HepG2 (cell line): ENCODE measurements around the gene EPB42. TPM values are rescaled to one million over a fixed set of nuclear protein-coding genes. Genes with fewer than 3 reads are reported as not detected.

ENCODE experiments used
- CBX5 ChIP-seq: sonication (generic); formaldehyde crosslinking; IDR thresholded peaks from 2 replicates; pipeline ENCODE4 v1.4.0; 2020; ENCODE audit warnings: missing genetic modification reagents, borderline replicate concordance
- DMTF1 ChIP-seq: sonication (generic); formaldehyde crosslinking; IDR thresholded peaks from 2 replicates; pipeline ENCODE4 v1.4.0; 2020; ENCODE audit warnings: mild to moderate bottlenecking, missing genetic modification reagents
- E2F1 ChIP-seq: sonication (generic); formaldehyde crosslinking; IDR thresholded peaks from 2 replicates; pipeline ENCODE4 v1.5.0; 2020; ENCODE audit warnings: missing genetic modification reagents
- ETV5 ChIP-seq: IDR thresholded peaks from 2 replicates; pipeline ENCODE4 v1.6.1; 2018; ENCODE audit warnings: missing biosample characterization, missing genetic modification reagents, inconsistent platforms, borderline replicate concordance
- FIP1L1 ChIP-seq: fragments of 200-400 bp; formaldehyde crosslinking; IDR thresholded peaks from 2 replicates; pipeline ENCODE4 v1.6.1; 2018; ENCODE audit warnings: low read depth, mild to moderate bottlenecking, low read length, moderate library complexity, borderline replicate concordance; ENCODE audit not compliant: insufficient read depth
- HNRNPK ChIP-seq: fragments of 200-400 bp; formaldehyde crosslinking; IDR thresholded peaks from 2 replicates; pipeline ENCODE4 v1.6.1; 2018; ENCODE audit warnings: low read length, low read depth, moderate library complexity, mild to moderate bottlenecking; ENCODE audit not compliant: poor library complexity, severe bottlenecking
- MED13 ChIP-seq: sonication (generic); formaldehyde crosslinking; IDR thresholded peaks from 2 replicates; pipeline ENCODE4 v1.5.0; 2020; ENCODE audit warnings: missing genetic modification reagents
- MYC ChIP-seq: sonication (generic); formaldehyde crosslinking; IDR thresholded peaks from 2 replicates; pipeline ENCODE4 v1.9.0; 2021; ENCODE audit warnings: missing genetic modification reagents, borderline replicate concordance
- POLR2A ChIP-seq, 2 experiments: IDR thresholded peaks; 2 replicates each; pipeline ENCODE4 v1.6.1; 2011; ENCODE audit warnings: low read depth in 2 of 2, low read length in 2 of 2, mild to moderate bottlenecking in 1 of 2, moderate library complexity in 1 of 2; ENCODE audit not compliant: insufficient read depth in 1 of 2
- RARA ChIP-seq: IDR thresholded peaks from 2 replicates; pipeline ENCODE4 v1.6.1; 2016; ENCODE audit warnings: missing genetic modification reagents, missing compliant biosample characterization
- SETDB1 ChIP-seq: sonication (generic); formaldehyde crosslinking; IDR thresholded peaks from 2 replicates; pipeline ENCODE4 v1.5.1; 2020; ENCODE audit warnings: missing genetic modification reagents, mild to moderate bottlenecking, borderline replicate concordance
- SP140L ChIP-seq: sonication (generic); formaldehyde crosslinking; IDR thresholded peaks from 2 replicates; pipeline ENCODE4 v1.4.0; 2020; ENCODE audit warnings: missing genetic modification reagents, borderline replicate concordance
- TCF7L2 ChIP-seq: IDR thresholded peaks from 2 replicates; pipeline ENCODE4 v1.6.1; 2011; ENCODE audit warnings: mild to moderate bottlenecking, low read depth, low read length, moderate library complexity
- TP53 ChIP-seq: sonication (generic); formaldehyde crosslinking; conservative IDR thresholded peaks from 2 replicates; pipeline ENCODE4 v1.4.0; 2020; ENCODE audit warnings: missing genetic modification reagents
- ZBTB1 ChIP-seq: sonication (generic); formaldehyde crosslinking; IDR thresholded peaks from 2 replicates; pipeline ENCODE4 v1.4.0; 2020; ENCODE audit warnings: missing genetic modification reagents, borderline replicate concordance
- ZNF282 ChIP-seq: fragments of 450-650 bp; IDR thresholded peaks from 2 replicates; pipeline ENCODE4 v1.6.1; 2018; ENCODE audit not compliant: partially characterized antibody
- ZNF331 ChIP-seq: sonication (generic); formaldehyde crosslinking; IDR thresholded peaks from 2 replicates; pipeline ENCODE4 v1.4.0; 2020; ENCODE audit warnings: missing genetic modification reagents
- ZNF333 ChIP-seq: sonication (generic); formaldehyde crosslinking; IDR thresholded peaks from 2 replicates; pipeline ENCODE4 v1.4.0; 2020; ENCODE audit warnings: mild to moderate bottlenecking, missing genetic modification reagents, borderline replicate concordance
- ZNF430 ChIP-seq: sonication (generic); formaldehyde crosslinking; IDR thresholded peaks from 2 replicates; pipeline ENCODE4 v1.9.0; 2021; ENCODE audit warnings: mild to moderate bottlenecking, missing genetic modification reagents
- ZNF569 ChIP-seq: sonication (generic); formaldehyde crosslinking; IDR thresholded peaks from 2 replicates; pipeline ENCODE4 v1.5.0; 2020; ENCODE audit warnings: mild to moderate bottlenecking, missing genetic modification reagents, moderate library complexity, borderline replicate concordance
- polyA plus RNA-seq, 8 experiments: library from polyadenylated mRNA; depleted of rRNA in 3 of 8; stranded (reverse) in 7 of 8; unstranded in 1 of 8; fragments of >200 nt; fragmentation: Illumina TruSeq in 4 of 8; extraction: Trizol in 4 of 8; gene quantifications; 2 replicates each; pipeline versions ENCODE4 v1.2.1 to v1.2.3, GENCODE V29; 2011 to 2016; ENCODE audit warnings: low read depth in 4 of 8, missing spikeins in 1 of 8, mixed read lengths in 1 of 8; ENCODE audit not compliant: insufficient read depth in 1 of 8
- total RNA-seq, 5 experiments: library from RNA; depleted of rRNA; stranded (reverse); fragments of >200 nt; fragmentation: Illumina TruSeq; extraction: Trizol; gene quantifications; 2 replicates each; pipeline ENCODE4 v1.2.3, GENCODE V29; 2016; ENCODE audit warnings: low read depth in 1 of 5
- TF ChIP-seq, protein P1 (sequence below): IDR thresholded peaks from 2 replicates; pipeline ENCODE4 v1.6.1; 2016; ENCODE audit warnings: mild to moderate bottlenecking
- TF ChIP-seq, protein P2 (sequence below): sonication (generic); formaldehyde crosslinking; IDR thresholded peaks from 2 replicates; pipeline ENCODE4 v1.5.0; 2020; ENCODE audit warnings: mild to moderate bottlenecking, low read depth, missing genetic modification reagents, borderline replicate concordance
- TF ChIP-seq, protein P3 (sequence below): sonication (generic); formaldehyde crosslinking; IDR thresholded peaks from 2 replicates; pipeline ENCODE4 v1.9.0; 2021; ENCODE audit warnings: missing genetic modification reagents, borderline replicate concordance

EPB42 gene
- total and polyA plus RNA-seq, 2 of the 13 experiments (the other 11 are each of a cell fraction or from before 2014, with no cell fraction given), result not detected

GRCh38 chr15:43185157-43186002 is 35.4 kb downstream of the EPB42 start, which contains the start of gene CCNDBP1 (continued):
- TF ChIP-seq, protein P1, sequence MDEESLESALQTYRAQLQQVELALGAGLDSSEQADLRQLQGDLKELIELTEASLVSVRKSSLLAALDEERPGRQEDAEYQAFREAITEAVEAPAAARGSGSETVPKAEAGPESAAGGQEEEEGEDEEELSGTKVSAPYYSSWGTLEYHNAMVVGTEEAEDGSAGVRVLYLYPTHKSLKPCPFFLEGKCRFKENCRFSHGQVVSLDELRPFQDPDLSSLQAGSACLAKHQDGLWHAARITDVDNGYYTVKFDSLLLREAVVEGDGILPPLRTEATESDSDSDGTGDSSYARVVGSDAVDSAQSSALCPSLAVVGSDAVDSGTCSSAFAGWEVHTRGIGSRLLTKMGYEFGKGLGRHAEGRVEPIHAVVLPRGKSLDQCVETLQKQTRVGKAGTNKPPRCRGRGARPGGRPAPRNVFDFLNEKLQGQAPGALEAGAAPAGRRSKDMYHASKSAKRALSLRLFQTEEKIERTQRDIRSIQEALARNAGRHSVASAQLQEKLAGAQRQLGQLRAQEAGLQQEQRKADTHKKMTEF (CRISPR knock-in tag), result peak; percentile 75
- TF ChIP-seq, protein P2, sequence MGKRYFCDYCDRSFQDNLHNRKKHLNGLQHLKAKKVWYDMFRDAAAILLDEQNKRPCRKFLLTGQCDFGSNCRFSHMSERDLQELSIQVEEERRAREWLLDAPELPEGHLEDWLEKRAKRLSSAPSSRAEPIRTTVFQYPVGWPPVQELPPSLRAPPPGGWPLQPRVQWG, result no peak
- peak; percentile 93 for TF ChIP-seq MYC (CRISPR knock-in tag)
- peak; percentile 65 for TF ChIP-seq HNRNPK
- peak; percentile 91 to 92 for TF ChIP-seq POLR2A (IDR thresholded peaks at IDR 0.05; ENCODE audit: insufficient read depth in 1 of 2, low read depth in 2 of 2, low read length in 2 of 2)
- TF ChIP-seq ZNF282, result no peak
- TF ChIP-seq ZNF430 (CRISPR knock-in tag), result peak; percentile 53; the same call in 1 of the 2 replicates
- peak; percentile 42; the same call in 1 of the 2 replicates for TF ChIP-seq TP53 (CRISPR knock-in tag)
- TF ChIP-seq ZBTB1 (CRISPR knock-in tag), result no peak
- 0 out of 2 replicates have a peak, but pooled peaks have one; percentile 56 for TF ChIP-seq FIP1L1
- peak; percentile 47; the same call in 1 of the 2 replicates for TF ChIP-seq MED13 (CRISPR knock-in tag)
- peak; percentile 79; the same call in 1 of the 2 replicates for TF ChIP-seq ZNF331 (CRISPR knock-in tag)
- TF ChIP-seq SP140L, result no peak
- no peak for TF ChIP-seq TCF7L2
- TF ChIP-seq RARA (CRISPR knock-in tag), result peak; percentile 82
- TF ChIP-seq SETDB1 (CRISPR knock-in tag), result no peak
- TF ChIP-seq ZNF333 (CRISPR knock-in tag), result no peak
- no peak for TF ChIP-seq DMTF1
- TF ChIP-seq ETV5 (CRISPR knock-in tag), result peak; percentile 92
- peak; percentile 70; the same call in 1 of the 2 replicates for TF ChIP-seq E2F1 (CRISPR knock-in tag)
- TF ChIP-seq, protein P3, sequence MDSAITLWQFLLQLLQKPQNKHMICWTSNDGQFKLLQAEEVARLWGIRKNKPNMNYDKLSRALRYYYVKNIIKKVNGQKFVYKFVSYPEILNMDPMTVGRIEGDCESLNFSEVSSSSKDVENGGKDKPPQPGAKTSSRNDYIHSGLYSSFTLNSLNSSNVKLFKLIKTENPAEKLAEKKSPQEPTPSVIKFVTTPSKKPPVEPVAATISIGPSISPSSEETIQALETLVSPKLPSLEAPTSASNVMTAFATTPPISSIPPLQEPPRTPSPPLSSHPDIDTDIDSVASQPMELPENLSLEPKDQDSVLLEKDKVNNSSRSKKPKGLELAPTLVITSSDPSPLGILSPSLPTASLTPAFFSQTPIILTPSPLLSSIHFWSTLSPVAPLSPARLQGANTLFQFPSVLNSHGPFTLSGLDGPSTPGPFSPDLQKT (CRISPR knock-in tag), result no peak
- TF ChIP-seq ZNF569 (CRISPR knock-in tag), result no peak
- peak; percentile 61; the same call in 1 of the 2 replicates for TF ChIP-seq CBX5 (CRISPR knock-in tag)
